Loucy (cell line): Measurements from ENCODE around the gene PAGR1.

Source experiments
- EZH2phosphoT487 ChIP-seq: fragments of 200-600 bp; IDR thresholded peaks from 2 replicates; pipeline ENCODE4 v1.6.1; 2018; ENCODE audit warnings: antibody characterized with exemption, mild to moderate bottlenecking, moderate library complexity, borderline replicate concordance
- TF ChIP-seq, protein P1 (sequence below): fragments of 200-600 bp; sonication (generic); conservative IDR thresholded peaks from 2 replicates; pipeline ENCODE4 v1.5.1; 2014; ENCODE audit warnings: mild to moderate bottlenecking, antibody characterized with exemption, low read length

DNA sequence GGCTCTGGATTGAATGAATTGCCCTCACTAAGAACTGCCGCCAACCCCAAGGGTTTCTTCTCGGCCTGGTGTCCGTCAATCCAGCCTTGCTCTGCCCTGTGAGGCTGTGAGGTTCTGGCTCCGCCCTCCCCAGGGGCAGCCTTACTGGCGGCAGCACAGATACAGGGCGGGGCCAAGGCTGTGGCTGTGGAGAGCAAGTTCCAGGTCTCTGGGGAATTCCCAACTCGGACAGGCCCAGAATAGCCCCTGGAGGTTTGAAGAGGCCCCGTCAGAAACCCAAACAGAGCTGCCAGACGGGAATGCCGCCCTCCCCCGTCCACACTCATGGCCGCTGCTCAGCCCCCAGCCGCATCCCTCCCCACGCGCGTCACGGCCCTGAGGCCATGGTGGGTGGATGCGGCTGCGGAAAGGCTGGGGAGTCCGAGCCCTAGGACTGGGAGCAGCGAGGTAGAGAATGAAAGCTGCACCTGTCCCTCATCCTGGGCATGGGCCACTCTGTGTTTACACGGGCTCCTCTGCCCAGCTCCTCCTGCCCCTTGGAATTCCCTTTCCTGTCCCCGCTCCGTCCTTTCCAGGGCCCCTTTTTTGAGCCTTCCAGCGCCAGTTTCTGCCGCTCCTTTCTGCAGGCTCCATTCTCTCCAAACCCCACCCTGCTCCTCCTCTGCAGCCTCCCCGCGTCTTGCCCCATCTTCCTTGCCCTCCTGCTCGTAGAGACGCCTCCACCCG lies 4.6 kb upstream of the PAGR1 start:
- TF ChIP-seq, protein P1, sequence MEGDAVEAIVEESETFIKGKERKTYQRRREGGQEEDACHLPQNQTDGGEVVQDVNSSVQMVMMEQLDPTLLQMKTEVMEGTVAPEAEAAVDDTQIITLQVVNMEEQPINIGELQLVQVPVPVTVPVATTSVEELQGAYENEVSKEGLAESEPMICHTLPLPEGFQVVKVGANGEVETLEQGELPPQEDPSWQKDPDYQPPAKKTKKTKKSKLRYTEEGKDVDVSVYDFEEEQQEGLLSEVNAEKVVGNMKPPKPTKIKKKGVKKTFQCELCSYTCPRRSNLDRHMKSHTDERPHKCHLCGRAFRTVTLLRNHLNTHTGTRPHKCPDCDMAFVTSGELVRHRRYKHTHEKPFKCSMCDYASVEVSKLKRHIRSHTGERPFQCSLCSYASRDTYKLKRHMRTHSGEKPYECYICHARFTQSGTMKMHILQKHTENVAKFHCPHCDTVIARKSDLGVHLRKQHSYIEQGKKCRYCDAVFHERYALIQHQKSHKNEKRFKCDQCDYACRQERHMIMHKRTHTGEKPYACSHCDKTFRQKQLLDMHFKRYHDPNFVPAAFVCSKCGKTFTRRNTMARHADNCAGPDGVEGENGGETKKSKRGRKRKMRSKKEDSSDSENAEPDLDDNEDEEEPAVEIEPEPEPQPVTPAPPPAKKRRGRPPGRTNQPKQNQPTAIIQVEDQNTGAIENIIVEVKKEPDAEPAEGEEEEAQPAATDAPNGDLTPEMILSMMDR: no peak
- TF ChIP-seq EZH2phosphoT487: no peak
